ENCODE measurements around the gene PEAK3. TPM values are rescaled to one million over a fixed set of nuclear protein-coding genes. Genes with fewer than 3 reads are reported as not detected.

Gene PEAK3
- total RNA-seq, 4 donors from 2014 or later = 0.16 to 1.3 (median 0.27) TPM; not detected in 1

- Histone ChIP-seq H3K4me1 (peaks cover 0 to 64% (median 42%) of the 10 kb centered on the region in 3 donors), H3K4me3 (peak overlapping the region in 1 of 2 donors; percentile 24), H3K27me3 (no peaks in the 10 kb centered on the region), H3K36me3 (peaks cover 0 to 47% of the 10 kb centered on the region in 2 donors), H3K27ac (peak overlapping the region in 3 of 4 donors; percentile 5 to 94 (median 60)), H3K9me3 (no peaks in the 10 kb centered on the region)
- WGBS, 2 donors (ENCODE audit: low coverage in 1 of 2) = 41 to 54% methylated on average over 3 to 7 of the region's 16 CpGs
- no peak for TF ChIP-seq POLR2A (IDR thresholded peaks at IDR 0.05)
- TF ChIP-seq CTCF (IDR thresholded peaks at IDR 0.05) = peak in 3 of 4 experiments; percentile 63 to 72 (median 72)
- peak; percentile 23 for TF ChIP-seq POLR2AphosphoS5 (IDR thresholded peaks at IDR 0.05)
- peak; percentile 15 for ATAC-seq
These were observed 6.9 kb downstream of the PEAK3 start for GRCh38 chr19:2274931-2275535.

GRCh38 chr19:2274185-2274711 lies 7.7 kb downstream of the PEAK3 start:
- no peaks in the 10 kb centered on the region for H3K27me3 ChIP-seq
- no peak for ATAC-seq
- TF ChIP-seq POLR2A (IDR thresholded peaks at IDR 0.05) = no peak
- no peak for TF ChIP-seq CTCF (IDR thresholded peaks at IDR 0.05)
- no peak for TF ChIP-seq POLR2AphosphoS5 (IDR thresholded peaks at IDR 0.05)
- TF ChIP-seq EP300 (IDR thresholded peaks at IDR 0.05) = no peak
- peaks cover 0 to 47% of the 10 kb centered on the region in 2 donors for H3K36me3 ChIP-seq
- H3K27ac ChIP-seq = peak overlapping the region in 3 of 4 donors; percentile 80 to 94 (median 82)
- H3K9me3 ChIP-seq = no peaks in the 10 kb centered on the region
- peaks cover 0 to 64% (median 42%) of the 10 kb centered on the region in 3 donors for H3K4me1 ChIP-seq
- H3K4me3 ChIP-seq = peak overlapping the region in 1 of 2 donors; percentile 100
- WGBS, 2 donors (ENCODE audit: low coverage in 1 of 2) = 68 to 73% methylated on average over 2 of the region's 9 CpGs

GRCh38 chr19:2273356-2274184 lies 8.4 kb downstream of the PEAK3 start:
- Histone ChIP-seq H3K4me3 (peak overlapping the region; percentile 4 to 100), H3K9me3 (no peaks in the 10 kb centered on the region), H3K27ac (peak overlapping the region; percentile 36 to 94 (median 81)), H3K4me1 (peaks cover 0 to 68% (median 42%) of the 10 kb centered on the region in 3 donors), H3K36me3 (peaks cover 0 to 47% of the 10 kb centered on the region in 2 donors), H3K27me3 (no peaks in the 10 kb centered on the region)
- TF ChIP-seq POLR2A (IDR thresholded peaks at IDR 0.05) (peak; percentile 16), POLR2AphosphoS5 (IDR thresholded peaks at IDR 0.05) (peak; percentile 52), CTCF (IDR thresholded peaks at IDR 0.05) (peak in 2 of 4 experiments; percentile 97 to 99), EP300 (IDR thresholded peaks at IDR 0.05) (no peak)
- 17 to 32% methylated on average over 5 to 14 of the region's 45 CpGs for WGBS, 2 donors (ENCODE audit: low coverage in 1 of 2)
- peak; percentile 16 for ATAC-seq

- H3K4me1 ChIP-seq = peaks cover 0 to 78% (median 47%) of the 10 kb centered on the region in 3 donors
- WGBS, 2 donors (ENCODE audit: low coverage in 1 of 2) = 0 to 69% methylated on average over 3 to 7 of the region's 43 CpGs
These were observed 10.5 kb downstream of the PEAK3 start for GRCh38 chr19:2271234-2272103.

More at GRCh38 chr19:2271234-2272103, 10.5 kb downstream of the PEAK3 start:
- TF ChIP-seq POLR2AphosphoS5 (IDR thresholded peaks at IDR 0.05) = no peak
- TF ChIP-seq POLR2A (IDR thresholded peaks at IDR 0.05) = no peak
- TF ChIP-seq EP300 (IDR thresholded peaks at IDR 0.05) = no peak
- TF ChIP-seq CTCF (IDR thresholded peaks at IDR 0.05) = no peak
- ATAC-seq = no peak
- Histone ChIP-seq H3K27ac (peak overlapping the region; percentile 87 to 99 (median 96)), H3K27me3 (no peaks in the 10 kb centered on the region), H3K4me3 (peak overlapping the region; percentile 88 to 100), H3K36me3 (peaks cover 0 to 36% of the 10 kb centered on the region in 2 donors), H3K9me3 (no peaks in the 10 kb centered on the region)
